ENCODE data around the gene SLCO2A1. TPM values are rescaled to one million over a fixed set of nuclear protein-coding genes. Genes with fewer than 3 reads are reported as not detected.

SLCO2A1 gene
- total and polyA plus RNA-seq, 2 donors (not counting 1 experiment from before 2014, with no cell fraction given) = not detected

GRCh38 chr3:133958071-133958805 lies 71.5 kb downstream of the SLCO2A1 start:
- WGBS (ENCODE audit: insufficient coverage) = 90% methylated on average over 4 of the region's 5 CpGs

DNA sequence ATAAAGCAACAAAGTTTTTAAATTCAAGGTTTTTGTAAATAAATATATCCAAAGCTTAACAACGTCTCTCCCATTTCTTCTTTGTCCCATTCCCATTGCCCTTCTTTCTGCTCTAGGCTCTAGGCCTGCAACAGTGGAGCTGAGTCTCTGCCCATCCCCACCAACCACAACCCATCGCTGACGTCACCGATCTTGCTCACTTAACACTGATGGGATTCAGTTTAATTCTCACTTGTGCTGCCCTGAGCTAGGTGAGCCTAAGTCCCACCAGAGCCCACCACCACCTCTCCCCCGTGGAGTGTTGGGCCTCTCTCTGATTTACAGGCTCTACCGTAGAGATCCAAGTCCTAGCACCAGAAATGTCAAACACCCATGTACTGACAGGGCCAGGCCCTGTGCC lies 72.7 kb downstream of the SLCO2A1 start:
- intact Hi-C loops (cut with micrococcal nuclease) = no loop called here
- no peak for ATAC-seq (ENCODE audit: low read depth)
- Mint-ChIP-seq H3K9me3 (ENCODE audit: insufficient read depth) (peaks cover 2% of the 10 kb centered on the region), H3K27me3 (peaks cover 11% of the 10 kb centered on the region), H3K4me1 (no peaks in the 10 kb centered on the region), H3K27ac (no peak overlapping the region), H3K4me3 (no peak overlapping the region)
- no peaks in the 10 kb centered on the region for H3K4me1 ChIP-seq (ENCODE audit: control insufficient read depth in 2 of 2, insufficient read depth in 2 of 2, low read length in 2 of 2)
- H4K20me1 ChIP-seq (ENCODE audit: control insufficient read depth, insufficient read depth, low read length, poor library complexity, severe bottlenecking) = no peaks in the 10 kb centered on the region
- WGBS (ENCODE audit: insufficient coverage) = 94% methylated on average over 4 of the region's 6 CpGs
- peaks cover 0 to 8% (median 0%) of the 10 kb centered on the region in 3 donors for H3K9me3 ChIP-seq (ENCODE audit: control extremely low read depth in 1 of 3, control insufficient read depth in 2 of 3, insufficient read depth in 1 of 3, low read length in 2 of 3)
- no peak overlapping the region for H3K4me3 ChIP-seq (ENCODE audit: control extremely low read depth in 1 of 5, extremely low read depth in 1 of 5, insufficient read depth in 1 of 5, low read depth in 2 of 5, low read length in 4 of 5)
- H3K36me3 ChIP-seq (replicated peaks in 1 of 2; ENCODE audit: control extremely low read depth in 1 of 2, control insufficient read depth in 1 of 2, extremely low read depth in 1 of 2, insufficient read depth in 2 of 2, low read length in 1 of 2) = no peaks in the 10 kb centered on the region
- H3K27me3 ChIP-seq (replicated peaks in 1 of 4; ENCODE audit: control extremely low read depth in 1 of 4, control insufficient read depth in 3 of 4, insufficient read depth in 4 of 4, low read length in 3 of 4) = no peaks in the 10 kb centered on the region
- DNase-seq = no peak
- H2AFZ ChIP-seq (ENCODE audit: insufficient read depth, low read depth, low read length, poor library complexity, severe bottlenecking) = no peak overlapping the region
- no peak overlapping the region for H3K27ac ChIP-seq (ENCODE audit: low read length in 2 of 2)
- ChIA-PET POLR2A (no interaction called here), CTCF (interaction anchor here (0.6 kb wide), 1 partner anchor 512 kb away, joined by 6 read pairs; no protein-coding TSS in a partner anchor)
- H3K4me2 ChIP-seq (replicated peaks; ENCODE audit: low read depth, low read length, poor library complexity, severe bottlenecking) = no peak overlapping the region
- no peaks in the 10 kb centered on the region for H3K79me2 ChIP-seq (ENCODE audit: control insufficient read depth, insufficient read depth, low read length)
- TF ChIP-seq EZH2 (IDR thresholded peaks at IDR 0.05; ENCODE audit: borderline replicate concordance, insufficient read depth, low read depth, low read length, poor library complexity, severe bottlenecking) = no peak
- TF ChIP-seq, protein P1, sequence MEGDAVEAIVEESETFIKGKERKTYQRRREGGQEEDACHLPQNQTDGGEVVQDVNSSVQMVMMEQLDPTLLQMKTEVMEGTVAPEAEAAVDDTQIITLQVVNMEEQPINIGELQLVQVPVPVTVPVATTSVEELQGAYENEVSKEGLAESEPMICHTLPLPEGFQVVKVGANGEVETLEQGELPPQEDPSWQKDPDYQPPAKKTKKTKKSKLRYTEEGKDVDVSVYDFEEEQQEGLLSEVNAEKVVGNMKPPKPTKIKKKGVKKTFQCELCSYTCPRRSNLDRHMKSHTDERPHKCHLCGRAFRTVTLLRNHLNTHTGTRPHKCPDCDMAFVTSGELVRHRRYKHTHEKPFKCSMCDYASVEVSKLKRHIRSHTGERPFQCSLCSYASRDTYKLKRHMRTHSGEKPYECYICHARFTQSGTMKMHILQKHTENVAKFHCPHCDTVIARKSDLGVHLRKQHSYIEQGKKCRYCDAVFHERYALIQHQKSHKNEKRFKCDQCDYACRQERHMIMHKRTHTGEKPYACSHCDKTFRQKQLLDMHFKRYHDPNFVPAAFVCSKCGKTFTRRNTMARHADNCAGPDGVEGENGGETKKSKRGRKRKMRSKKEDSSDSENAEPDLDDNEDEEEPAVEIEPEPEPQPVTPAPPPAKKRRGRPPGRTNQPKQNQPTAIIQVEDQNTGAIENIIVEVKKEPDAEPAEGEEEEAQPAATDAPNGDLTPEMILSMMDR (IDR thresholded peaks at IDR 0.05) = no peak
- no peak overlapping the region for H3K9ac ChIP-seq (ENCODE audit: low read length)

More at GRCh38 chr3:133958071-133958805, 71.5 kb downstream of the SLCO2A1 start:
- Mint-ChIP-seq H3K27me3 (peaks cover 11% of the 10 kb centered on the region), H3K27ac (no peak overlapping the region), H3K4me1 (no peaks in the 10 kb centered on the region), H3K9me3 (ENCODE audit: insufficient read depth) (peaks cover 2% of the 10 kb centered on the region), H3K4me3 (no peak overlapping the region)
- POLR2A ChIA-PET = no interaction called here
- no peak for ATAC-seq (ENCODE audit: low read depth)
- H3K4me1 ChIP-seq (ENCODE audit: control insufficient read depth in 2 of 2, insufficient read depth in 2 of 2, low read length in 2 of 2) = no peaks in the 10 kb centered on the region
- H3K36me3 ChIP-seq (replicated peaks in 1 of 2; ENCODE audit: control extremely low read depth in 1 of 2, control insufficient read depth in 1 of 2, extremely low read depth in 1 of 2, insufficient read depth in 2 of 2, low read length in 1 of 2) = no peaks in the 10 kb centered on the region
- DNase-seq = no peak
- CTCF ChIA-PET = no interaction called here
- H3K9me3 ChIP-seq (ENCODE audit: control extremely low read depth in 1 of 3, control insufficient read depth in 2 of 3, insufficient read depth in 1 of 3, low read length in 2 of 3) = peaks cover 0 to 4% (median 0%) of the 10 kb centered on the region in 3 donors
- no peaks in the 10 kb centered on the region for H3K79me2 ChIP-seq (ENCODE audit: control insufficient read depth, insufficient read depth, low read length)
- H2AFZ ChIP-seq (ENCODE audit: insufficient read depth, low read depth, low read length, poor library complexity, severe bottlenecking) = no peak overlapping the region
- TF ChIP-seq EZH2 (IDR thresholded peaks at IDR 0.05; ENCODE audit: borderline replicate concordance, insufficient read depth, low read depth, low read length, poor library complexity, severe bottlenecking) = no peak
- TF ChIP-seq, protein P1 (IDR thresholded peaks at IDR 0.05) = no peak
- H3K27ac ChIP-seq (ENCODE audit: low read length in 2 of 2) = no peak overlapping the region
- intact Hi-C loops (cut with micrococcal nuclease) = no loop called here
- H3K4me2 ChIP-seq (replicated peaks; ENCODE audit: low read depth, low read length, poor library complexity, severe bottlenecking) = no peak overlapping the region
- no peak overlapping the region for H3K9ac ChIP-seq (ENCODE audit: low read length)
- H3K27me3 ChIP-seq (replicated peaks in 1 of 4; ENCODE audit: control extremely low read depth in 1 of 4, control insufficient read depth in 3 of 4, insufficient read depth in 4 of 4, low read length in 3 of 4) = no peaks in the 10 kb centered on the region
- H3K4me3 ChIP-seq (ENCODE audit: control extremely low read depth in 1 of 5, extremely low read depth in 1 of 5, insufficient read depth in 1 of 5, low read depth in 2 of 5, low read length in 4 of 5) = no peak overlapping the region
- no peaks in the 10 kb centered on the region for H4K20me1 ChIP-seq (ENCODE audit: control insufficient read depth, insufficient read depth, low read length, poor library complexity, severe bottlenecking)
